PC-3 (cell line): ENCODE measurements around the gene CA6. TPM values are rescaled to one million over a fixed set of nuclear protein-coding genes. Genes with fewer than 3 reads are reported as not detected.

Experiments
- ATAC-seq: fragments of 200-7000 bp; cut with Tn5 transposase; 2 replicates; pipeline ENCODE4 v1.9.1; 2020; ENCODE audit warnings: mild to moderate bottlenecking, moderate library complexity
- BruUV-seq: library from RNA; stranded (reverse); fragments of 400-500 nt; replicated peaks from 2 replicates; lab custom pipeline; 2021; lab: Mats Ljungman, UMichigan
- CTCF ChIA-PET: fragments of 300-600 bp; sonication (Branson Sonifier 250); formaldehyde crosslinking; loops from one replicate; lab custom pipeline; 2022; ENCODE audit warnings: antibody characterized with exemption; lab: Charles Lee
- POLR2A ChIA-PET: fragments of 300-600 bp; sonication (Branson Sonifier 250); formaldehyde crosslinking; loops from one replicate; lab custom pipeline; 2022; ENCODE audit warnings: antibody characterized with exemption; ENCODE audit not compliant: unreplicated experiment; lab: Charles Lee
- DNase-seq: peaks from one replicate; pipeline ENCODE4 v3.0.0-alpha.2; 2015
- H2AFZ ChIP-seq: fragments of 300-600 bp; sonication (generic); 2 replicates; pipeline ENCODE4 v1.6.0; 2016; ENCODE audit warnings: antibody characterized with exemption, low read length
- H3F3A ChIP-seq: fragments of 300-600 bp; sonication (generic); one replicate; pipeline ENCODE4 v1.6.0; 2017; ENCODE audit warnings: antibody characterized with exemption, low read length, control low read depth, mild to moderate bottlenecking; ENCODE audit not compliant: unreplicated experiment
- H3K27ac ChIP-seq: fragments of 300-600 bp; sonication (generic); 2 replicates; pipeline ENCODE4 v1.5.1; 2016; ENCODE audit warnings: mild to moderate bottlenecking, low read length
- H3K27me3 ChIP-seq: fragments of 300-600 bp; sonication (generic); 2 replicates; pipeline ENCODE4 v1.6.1; 2016; ENCODE audit warnings: low read length, mixed read lengths
- H3K36me3 ChIP-seq: fragments of 300-600 bp; sonication (generic); 2 replicates; pipeline ENCODE4 v1.6.1; 2016; ENCODE audit warnings: low read depth, mixed run types, low read length, mixed read lengths
- H3K4me1 ChIP-seq: fragments of 300-600 bp; sonication (generic); 2 replicates; pipeline ENCODE4 v1.5.1; 2016; ENCODE audit warnings: low read length; ENCODE audit not compliant: insufficient read depth
- H3K4me2 ChIP-seq: fragments of 300-600 bp; sonication (generic); 2 replicates; pipeline ENCODE4 v1.6.0; 2016; ENCODE audit warnings: low read length
- H3K4me3 ChIP-seq: fragments of 300-600 bp; sonication (generic); 2 replicates; pipeline ENCODE4 v1.5.1; 2016; ENCODE audit warnings: mild to moderate bottlenecking, low read length, mixed read lengths
- H3K79me2 ChIP-seq: fragments of 300-600 bp; sonication (generic); 2 replicates; pipeline ENCODE4 v1.6.1; 2017; ENCODE audit warnings: low read length, mixed read lengths
- H3K9ac ChIP-seq: fragments of 300-600 bp; sonication (generic); 2 replicates; pipeline ENCODE4 v1.6.0; 2016; ENCODE audit warnings: mild to moderate bottlenecking, low read length
- H3K9me2 ChIP-seq: fragments of 300-600 bp; sonication (generic); replicated peaks from 2 replicates; pipeline ENCODE4 v1.6.1; 2016; ENCODE audit warnings: mixed run types, low read length, mixed read lengths
- H3K9me3 ChIP-seq: fragments of 300-600 bp; sonication (generic); 2 replicates; pipeline ENCODE4 v1.6.1; 2016; ENCODE audit warnings: low read length, mixed read lengths
- H4K20me1 ChIP-seq: fragments of 300-600 bp; sonication (generic); 2 replicates; pipeline ENCODE4 v1.6.1; 2016; ENCODE audit warnings: low read length, mixed read lengths
- EZH2 ChIP-seq: fragments of 300-600 bp; sonication (generic); IDR thresholded peaks from one replicate; pipeline ENCODE4 v1.6.1; 2017; ENCODE audit warnings: antibody characterized with exemption, mild to moderate bottlenecking, low read length; ENCODE audit not compliant: unreplicated experiment
- EZH2phosphoT487 ChIP-seq: fragments of 300-600 bp; sonication (generic); IDR thresholded peaks from 2 replicates; pipeline ENCODE4 v1.6.1; 2018; ENCODE audit warnings: mild to moderate bottlenecking, antibody characterized with exemption, low read length, borderline replicate concordance
- intact Hi-C: fragments of 100-400 bp; cut with micrococcal nuclease; formaldehyde crosslinking; loops from 2 replicates; pipeline ENCODE4 v1.9.0; 2023
- total RNA-seq: library from RNA; depleted of rRNA; stranded (reverse); fragments of >200 nt; gene quantifications from 2 replicates; pipeline ENCODE4 v1.2.3, GENCODE V29; 2014
- TF ChIP-seq, protein P1 (sequence below): fragments of 300-600 bp; sonication (generic); conservative IDR thresholded peaks from 2 replicates; pipeline ENCODE4 v1.5.1; 2017; ENCODE audit warnings: antibody characterized with exemption, low read depth, mild to moderate bottlenecking, low read length

Gene CA6
- total RNA-seq, 1 experiment from 2014 or later: 0.18 TPM

DNA sequence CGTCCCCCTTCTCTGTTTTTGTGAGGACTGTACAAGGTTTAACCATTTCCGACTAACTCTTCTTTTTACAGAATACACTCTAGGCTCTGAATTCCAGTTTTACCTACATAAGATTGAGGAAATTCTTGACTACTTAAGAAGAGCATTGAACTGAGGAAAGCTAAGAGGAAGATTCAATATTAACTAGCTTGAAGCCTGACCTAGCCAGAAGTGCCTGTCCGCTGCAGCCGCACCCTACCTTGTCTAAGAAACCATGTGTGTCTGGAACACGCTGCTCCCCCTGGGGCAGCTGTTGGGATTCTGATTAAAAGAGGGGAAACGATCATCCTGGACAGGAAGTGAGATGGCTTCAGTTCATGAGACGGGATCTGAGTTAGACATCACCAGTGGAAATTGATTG, 28.9 kb downstream of the CA6 start:
- CTCF ChIA-PET: no interaction called here
- H3K4me1 ChIP-seq: peaks cover 5% of the 10 kb centered on the region; the same call in 1 of the 2 replicates
- no peak overlapping the region for H2AFZ ChIP-seq
- no TSS peak for BruUV-seq
- no peaks in the 10 kb centered on the region for H3F3A ChIP-seq
- no peaks in the 10 kb centered on the region for H4K20me1 ChIP-seq
- TF ChIP-seq, protein P1, sequence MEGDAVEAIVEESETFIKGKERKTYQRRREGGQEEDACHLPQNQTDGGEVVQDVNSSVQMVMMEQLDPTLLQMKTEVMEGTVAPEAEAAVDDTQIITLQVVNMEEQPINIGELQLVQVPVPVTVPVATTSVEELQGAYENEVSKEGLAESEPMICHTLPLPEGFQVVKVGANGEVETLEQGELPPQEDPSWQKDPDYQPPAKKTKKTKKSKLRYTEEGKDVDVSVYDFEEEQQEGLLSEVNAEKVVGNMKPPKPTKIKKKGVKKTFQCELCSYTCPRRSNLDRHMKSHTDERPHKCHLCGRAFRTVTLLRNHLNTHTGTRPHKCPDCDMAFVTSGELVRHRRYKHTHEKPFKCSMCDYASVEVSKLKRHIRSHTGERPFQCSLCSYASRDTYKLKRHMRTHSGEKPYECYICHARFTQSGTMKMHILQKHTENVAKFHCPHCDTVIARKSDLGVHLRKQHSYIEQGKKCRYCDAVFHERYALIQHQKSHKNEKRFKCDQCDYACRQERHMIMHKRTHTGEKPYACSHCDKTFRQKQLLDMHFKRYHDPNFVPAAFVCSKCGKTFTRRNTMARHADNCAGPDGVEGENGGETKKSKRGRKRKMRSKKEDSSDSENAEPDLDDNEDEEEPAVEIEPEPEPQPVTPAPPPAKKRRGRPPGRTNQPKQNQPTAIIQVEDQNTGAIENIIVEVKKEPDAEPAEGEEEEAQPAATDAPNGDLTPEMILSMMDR: no peak
- TF ChIP-seq EZH2phosphoT487 (no peak), EZH2 (no peak)
- H3K9ac ChIP-seq: no peak overlapping the region
- no peaks in the 10 kb centered on the region for H3K79me2 ChIP-seq
- POLR2A ChIA-PET: no interaction called here
- H3K9me2 ChIP-seq: no peaks in the 10 kb centered on the region
- H3K9me3 ChIP-seq: no peaks in the 10 kb centered on the region
- intact Hi-C loops: no loop called here
- no peak overlapping the region for H3K4me2 ChIP-seq
- H3K27me3 ChIP-seq: no peaks in the 10 kb centered on the region
- ATAC-seq (no peak), DNase-seq (no peak)
- H3K27ac ChIP-seq: no peak overlapping the region
- no peaks in the 10 kb centered on the region for H3K36me3 ChIP-seq
- H3K4me3 ChIP-seq: no peak overlapping the region

DNA sequence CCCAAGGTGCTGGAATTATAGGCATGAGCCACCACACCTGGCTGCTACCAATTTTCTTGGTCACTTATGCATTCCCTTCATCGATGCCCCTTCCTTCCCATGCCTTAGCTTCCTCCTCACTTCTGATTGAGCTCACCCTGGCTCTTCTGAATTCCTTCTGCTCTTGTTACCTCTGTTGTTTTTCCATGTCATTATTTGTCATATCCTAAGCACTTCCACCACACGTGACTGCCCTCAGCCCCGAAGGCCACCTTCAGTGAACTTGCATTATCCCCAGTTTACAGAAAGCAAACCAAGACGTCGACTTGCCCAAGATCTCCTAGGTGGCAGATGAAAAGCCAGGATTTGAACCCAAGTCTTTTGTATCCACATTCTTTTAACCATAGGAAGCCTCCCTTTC, 30.7 kb downstream of the CA6 start:
- 0 out of 2 replicates have a peak, but pooled peaks have one; percentile 20 for ATAC-seq
- Histone ChIP-seq H2AFZ (no peak overlapping the region), H3K79me2 (no peaks in the 10 kb centered on the region), H3K27me3 (no peaks in the 10 kb centered on the region), H3K36me3 (no peaks in the 10 kb centered on the region), H3K9me2 (no peaks in the 10 kb centered on the region), H3K9me3 (no peaks in the 10 kb centered on the region), H3K27ac (no peak overlapping the region), H3K4me2 (no peak overlapping the region), H3F3A (no peaks in the 10 kb centered on the region), H3K4me3 (no peak overlapping the region), H4K20me1 (no peaks in the 10 kb centered on the region), H3K4me1 (peaks cover 5% of the 10 kb centered on the region; the same call in 1 of the 2 replicates), H3K9ac (no peak overlapping the region)
- CTCF ChIA-PET: interaction anchor here (0.6 to 0.7 kb wide), 2 partner anchors 27 to 28 kb away, joined by 3 read pairs; no protein-coding TSS in a partner anchor
- POLR2A ChIA-PET: no interaction called here
- TF ChIP-seq, protein P1: no peak
- TF ChIP-seq EZH2 (no peak), EZH2phosphoT487 (no peak)
- no TSS peak for BruUV-seq
- intact Hi-C loops: no loop called here
- DNase-seq: no peak

DNA sequence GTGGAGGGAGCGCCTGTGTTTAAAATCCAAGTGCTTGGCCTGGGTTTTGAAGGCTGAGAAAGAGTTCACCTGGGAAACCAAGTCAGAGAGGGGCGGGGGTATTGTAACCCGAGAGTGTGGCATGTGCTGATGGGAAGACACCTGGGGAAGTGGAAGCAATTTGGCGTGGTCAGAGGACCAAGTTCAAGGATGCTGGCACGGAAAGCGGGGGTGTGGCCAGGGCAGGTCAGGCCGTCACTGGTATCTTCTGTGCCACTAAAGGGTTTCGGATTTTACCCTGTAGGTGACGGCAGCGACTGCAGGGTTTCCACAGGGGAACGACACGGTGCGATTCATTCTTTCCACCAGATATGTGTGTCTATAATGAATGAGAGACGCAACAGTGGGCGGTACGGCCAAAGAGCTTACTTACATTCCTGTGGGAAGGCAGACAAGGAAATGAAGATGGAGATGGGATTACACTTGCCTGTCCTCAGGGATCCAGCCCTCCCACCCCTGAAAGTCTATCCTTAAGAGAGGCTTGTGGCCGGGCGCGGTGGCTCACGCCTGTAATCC, 31.3 kb downstream of the CA6 start:
- Histone ChIP-seq H3F3A (no peaks in the 10 kb centered on the region), H3K9me3 (no peaks in the 10 kb centered on the region), H3K36me3 (no peaks in the 10 kb centered on the region), H3K4me2 (no peak overlapping the region), H3K9me2 (no peaks in the 10 kb centered on the region), H3K4me3 (no peak overlapping the region), H4K20me1 (no peaks in the 10 kb centered on the region), H3K27ac (no peak overlapping the region), H3K4me1 (peaks cover 5% of the 10 kb centered on the region; the same call in 1 of the 2 replicates), H3K9ac (no peak overlapping the region), H3K27me3 (no peaks in the 10 kb centered on the region), H2AFZ (no peak overlapping the region), H3K79me2 (no peaks in the 10 kb centered on the region)
- POLR2A ChIA-PET: no interaction called here
- ATAC-seq (no peak), DNase-seq (no peak)
- TF ChIP-seq EZH2phosphoT487: no peak
- no peak for TF ChIP-seq EZH2
- TF ChIP-seq, protein P1: no peak
- CTCF ChIA-PET: interaction anchor here (0.7 kb wide), 1 partner anchor 28 kb away, joined by 3 read pairs; no protein-coding TSS in a partner anchor
- no TSS peak for BruUV-seq
- intact Hi-C loops: no loop called here
